GM12865 (cell line): ENCODE results near the gene ANKRD53.

ENCODE experiments used
- DNase-seq: peaks from one replicate; pipeline ENCODE4 v3.0.0; 2010; ENCODE audit warnings: low read depth
- H3K4me3 ChIP-seq: 2 replicates; pipeline ENCODE4 v1.5.1; 2011; ENCODE audit warnings: mild to moderate bottlenecking, low read depth, low read length, control low read depth
- CTCF ChIP-seq: IDR thresholded peaks from 2 replicates; pipeline ENCODE4 v1.5.1; 2011; ENCODE audit warnings: low read length, control low read depth, low read depth, inconsistent platforms; ENCODE audit not compliant: insufficient read depth; ENCODE audit errors: missing control alignments

Gene ANKRD53

GRCh38 chr2:70985283-70985688, 6.9 kb downstream of the ANKRD53 start:
- DNase-seq, result no peak
- no peak for TF ChIP-seq CTCF
- H3K4me3 ChIP-seq, result no peak overlapping the region

- no peak for DNase-seq
- H3K4me3 ChIP-seq, result no peak overlapping the region
- no peak for TF ChIP-seq CTCF
Observed at GRCh38 chr2:70985956-70986355, 7.5 kb downstream of the ANKRD53 start.

GRCh38 chr2:70986499-70987189, 8.2 kb downstream of the ANKRD53 start:
- H3K4me3 ChIP-seq, result no peak overlapping the region
- no peak for TF ChIP-seq CTCF
- DNase-seq, result no peak

- no peak for DNase-seq
- no peak for TF ChIP-seq CTCF
- no peak overlapping the region for H3K4me3 ChIP-seq
Observed at GRCh38 chr2:70987386-70987785, 9.0 kb downstream of the ANKRD53 start.

GRCh38 chr2:70988151-70988550, 9.7 kb downstream of the ANKRD53 start:
- no peak for DNase-seq
- no peak overlapping the region for H3K4me3 ChIP-seq
- no peak for TF ChIP-seq CTCF

- no peak for TF ChIP-seq CTCF
Observed at GRCh38 chr2:70988726-70989648, 10.6 kb downstream of the ANKRD53 start.

More at GRCh38 chr2:70988726-70989648, 10.6 kb downstream of the ANKRD53 start:
- no peak overlapping the region for H3K4me3 ChIP-seq
- DNase-seq, result no peak
